Left colon (tissue), 2 donors: ENCODE data around the gene COL25A1. TPM values are rescaled to one million over a fixed set of nuclear protein-coding genes. Genes with fewer than 3 reads are reported as not detected.
"Not testable (repeated sequence)": the region's sequence is repeated elsewhere in the genome, so short reads cannot be mapped to it uniquely, and the experiment has no call there.

Experiments used
- ATAC-seq: fragments of 200-7000 bp; cut with Tn5 transposase; one replicate; pipeline ENCODE4 v1.9.1; 2020; ENCODE audit warnings: mild to moderate bottlenecking, moderate library complexity
- DNase-seq, 2 donors: peaks; one replicate each; pipeline ENCODE4 v3.0.0-alpha.2; 2020
- intact Hi-C, 2 donors: fragments of 100-400 bp; cut with DNase I in 1 of 2; cut with micrococcal nuclease in 1 of 2; formaldehyde crosslinking; loops; one replicate each; pipeline versions ENCODE4 v1.11.2 to v1.14.0; 2022; cut with DNase I, micrococcal nuclease
- total RNA-seq, 2 donors: library from RNA; stranded (reverse); fragmentation: NEBNext Ultra II Directional; extraction: Animal tissue kit (Norgen Biotek cat#: 25700); gene quantifications; one replicate each; pipeline ENCODE4 v1.2.1, GENCODE V29; 2021
- donor health status: DM: no; HTN: no; CAD: no.
- donor health status: DM: yes; HTN: yes; CAD: no.

Gene COL25A1
- total RNA-seq, 2 donors from 2014 or later: 0.42 to 0.43 TPM

GRCh38 chr4:108954880-108955279 lies 347.6 kb downstream of the COL25A1 start:
- ATAC-seq (peak; percentile 42), DNase-seq (no peak)
- intact Hi-C loops: no loop called here

GRCh38 chr4:108953941-108954340 lies 348.5 kb downstream of the COL25A1 start:
- intact Hi-C loops: no loop called here
- no peak for ATAC-seq
- DNase-seq: no peak

GRCh38 chr4:108950158-108950915 lies 352.1 kb downstream of the COL25A1 start:
- ATAC-seq (no peak), DNase-seq (no peak)
- intact Hi-C loops: no loop called here

- intact Hi-C loops: no loop called here
Measured at GRCh38 chr4:108947526-108947925, 354.9 kb downstream of the COL25A1 start.

GRCh38 chr4:108946237-108946636 lies 356.2 kb downstream of the COL25A1 start:
- intact Hi-C loops: no loop called here
- DNase-seq: no peak
- ATAC-seq: no peak

More at GRCh38 chr4:108947526-108947925, 354.9 kb downstream of the COL25A1 start:
- ATAC-seq (no peak), DNase-seq (no peak)

- intact Hi-C loops: no loop called here
- ATAC-seq (no peak), DNase-seq (no peak)
Measured at GRCh38 chr4:108943976-108944591, 358.4 kb downstream of the COL25A1 start.

- ATAC-seq: no peak
- intact Hi-C loops: no loop called here
- DNase-seq: no peak
Measured at GRCh38 chr4:108943371-108943770, 359.1 kb downstream of the COL25A1 start.

- ATAC-seq (no peak), DNase-seq (no peak)
- intact Hi-C loops: no loop called here
Measured at GRCh38 chr4:108941904-108942430, 360.5 kb downstream of the COL25A1 start.

GRCh38 chr4:108940634-108941033 lies 361.8 kb downstream of the COL25A1 start:
- DNase-seq (no peak), ATAC-seq (no peak)
- intact Hi-C loops: no loop called here

- intact Hi-C loops: no loop called here
- ATAC-seq (no peak), DNase-seq (no peak)
Measured at GRCh38 chr4:108940149-108940548, 362.3 kb downstream of the COL25A1 start.

- ATAC-seq: no peak
Measured at GRCh38 chr4:108937066-108937465, 365.4 kb downstream of the COL25A1 start.

GRCh38 chr4:108933925-108934324 lies 368.5 kb downstream of the COL25A1 start:
- intact Hi-C loops, ATAC-seq, DNase-seq: not testable (repeated sequence)

More at GRCh38 chr4:108937066-108937465, 365.4 kb downstream of the COL25A1 start:
- intact Hi-C loops: no loop called here
- DNase-seq: no peak

GRCh38 chr4:108933046-108933445 lies 369.4 kb downstream of the COL25A1 start:
- DNase-seq (no peak), ATAC-seq (no peak)
- intact Hi-C loops: no loop called here

- DNase-seq: no peak
- intact Hi-C loops: no loop called here
- no peak for ATAC-seq
Measured at GRCh38 chr4:108931926-108932325, 370.5 kb downstream of the COL25A1 start.

GRCh38 chr4:108930186-108930585 lies 372.3 kb downstream of the COL25A1 start:
- no peak for DNase-seq
- intact Hi-C loops: no loop called here

GRCh38 chr4:108926781-108927180 lies 375.7 kb downstream of the COL25A1 start:
- intact Hi-C loops: no loop called here
- no peak for DNase-seq
- no peak for ATAC-seq

More at GRCh38 chr4:108930186-108930585, 372.3 kb downstream of the COL25A1 start:
- ATAC-seq: no peak

- intact Hi-C loops: no loop called here
- no peak for DNase-seq
Measured at GRCh38 chr4:108926061-108926460, 376.4 kb downstream of the COL25A1 start.

GRCh38 chr4:108922191-108922590 lies 380.3 kb downstream of the COL25A1 start:
- ATAC-seq (no peak), DNase-seq (no peak)
- intact Hi-C loops: no loop called here

More at GRCh38 chr4:108926061-108926460, 376.4 kb downstream of the COL25A1 start:
- ATAC-seq: no peak

GRCh38 chr4:108920395-108921087 lies 381.9 kb downstream of the COL25A1 start:
- DNase-seq (no peak), ATAC-seq (no peak)
- intact Hi-C loops: no loop called here
